ENCODE results near the gene EVI5L. TPM values are rescaled to one million over a fixed set of nuclear protein-coding genes. Genes with fewer than 3 reads are reported as not detected.

Gene EVI5L
- total and polyA plus RNA-seq, 2 of the 8 experiments (the other 6 are each of a cell fraction or from before 2014, with no cell fraction given) = 7.2 to 11.0 TPM

GRCh38 chr19:7832009-7832408 lies 2.0 kb downstream of the EVI5L start:
- H3K79me2 ChIP-seq (ENCODE audit: control insufficient read depth in 1 of 2, insufficient read depth in 2 of 2, low read length in 2 of 2) = no peaks in the 10 kb centered on the region
- no peak overlapping the region for H2BK15ac ChIP-seq (ENCODE audit: low read length)
- no peaks in the 10 kb centered on the region for H3K9me3 ChIP-seq (ENCODE audit: insufficient read depth in 2 of 2, low read depth in 1 of 2, low read length in 1 of 2)
- no peak overlapping the region for H3K27ac ChIP-seq (ENCODE audit: low read depth, low read length)
- ChIA-PET CTCF (ENCODE audit: partially characterized antibody) (interaction anchor here (0.5 to 3.6 kb wide), 30 partner anchors 9 to 264 kb away, joined by 3 to 19 read pairs (median 4); partner anchors contain the start of genes CD209 and TRAPPC5), POLR2A (ENCODE audit: partially characterized antibody) (interaction anchor here (0.7 to 1.7 kb wide), 4 partner anchors 20 to 151 kb away, joined by 3 to 4 read pairs (median 4); partner anchors contain the start of gene TRAPPC5)
- H4K5ac ChIP-seq (ENCODE audit: insufficient read length, low read depth, low read length) = no peak overlapping the region
- whole genome bisulfite sequencing, 2 experiments (ENCODE audit: extremely low coverage in 1 of 2, insufficient coverage in 1 of 2, insufficient read length in 1 of 2, insufficient replicate concordance in 2 of 2, low coverage in 1 of 2, low lambda C conversion rate in 2 of 2, missing lambda C conversion rate in 1 of 2) = 91% methylated on average over 17 of the region's 17 CpGs; no CpG with 5 or more reads in 1 of the 2 experiments
- H3K23ac ChIP-seq (ENCODE audit: insufficient read length) = no peak overlapping the region
- H3K4me3 ChIP-seq (ENCODE audit: extremely low read depth in 1 of 4, insufficient read depth in 2 of 4, low read depth in 3 of 4, low read length in 4 of 4) = 0 out of 8 replicates have a peak overlapping the region, but pooled peaks of 1 of the 4 experiments have one; percentile 8
- no peaks in the 10 kb centered on the region for H3K36me3 ChIP-seq (ENCODE audit: control insufficient read depth in 2 of 4, insufficient read depth in 4 of 4, low read length in 3 of 4)
- no peak for DNase-seq (ENCODE audit: low read depth in 1 of 2, low spot score in 2 of 2)
- no peak overlapping the region for H3K9ac ChIP-seq (replicated peaks in 1 of 4; ENCODE audit: extremely low read depth in 1 of 4, low read depth in 3 of 4, low read length in 3 of 4)
- FAIRE-seq = no peak
- no peak overlapping the region for H3K56ac ChIP-seq (replicated peaks; ENCODE audit: insufficient read length, low read depth, low read length)
- H3K14ac ChIP-seq (ENCODE audit: insufficient read length) = no peak overlapping the region
- H4K8ac ChIP-seq (ENCODE audit: extremely low read depth, insufficient read depth, low read length) = no peak overlapping the region; the same call in 1 of the 2 replicates
- no peak overlapping the region for H3K4ac ChIP-seq (replicated peaks; ENCODE audit: insufficient read length, low read depth, low read length)
- H2BK120ac ChIP-seq (replicated peaks; ENCODE audit: low read depth, low read length) = no peak overlapping the region
- peaks cover 0 to 1% of the 10 kb centered on the region in 2 experiments for H4K20me1 ChIP-seq (replicated peaks in 1 of 2; ENCODE audit: control insufficient read depth in 1 of 2, insufficient read depth in 2 of 2, low read length in 2 of 2)
- no peak overlapping the region for H3K18ac ChIP-seq (ENCODE audit: extremely low read depth, low read length)
- H2BK5ac ChIP-seq (ENCODE audit: low read depth, low read length) = no peak overlapping the region
- peaks cover 0 to 3% (median 2%) of the 10 kb centered on the region in 4 experiments; a peak in 1 of 7 replicates for H3K27me3 ChIP-seq (replicated peaks in 1 of 4; ENCODE audit: control insufficient read depth in 3 of 4, extremely low read depth in 1 of 4, insufficient read depth in 3 of 4, low read length in 3 of 4)
- H3K4me1 ChIP-seq (replicated peaks in 1 of 4; ENCODE audit: control insufficient read depth in 3 of 4, insufficient read depth in 4 of 4, low read length in 3 of 4) = peaks cover 0 to 8% (median 6%) of the 10 kb centered on the region in 4 experiments; a peak in 5 of 7 replicates
- no peak overlapping the region for H4K91ac ChIP-seq (replicated peaks; ENCODE audit: insufficient read length, low read length)
- no peak overlapping the region; the same call in 1 of the 2 replicates for H2BK12ac ChIP-seq (ENCODE audit: low read depth, low read length)
- TF ChIP-seq JUN (IDR thresholded peaks at IDR 0.05; ENCODE audit: low read depth, low read length) = no peak
- TF ChIP-seq MAFK (IDR thresholded peaks at IDR 0.05; ENCODE audit: low read depth, low read length) = no peak
- no peak for TF ChIP-seq KDM4A (IDR thresholded peaks at IDR 0.05; ENCODE audit: low read depth, low read length, severe bottlenecking)
- TF ChIP-seq CEBPB (IDR thresholded peaks at IDR 0.05; ENCODE audit: low read depth, low read length) = no peak
- TF ChIP-seq CTBP2 (IDR thresholded peaks at IDR 0.05; ENCODE audit: borderline replicate concordance, insufficient read depth, insufficient read length, low read length) = no peak
- TF ChIP-seq E2F6 (IDR thresholded peaks at IDR 0.05) = no peak
- no peak for TF ChIP-seq SUZ12 (IDR thresholded peaks at IDR 0.05; ENCODE audit: low read length)
- no peak for TF ChIP-seq CTCF (IDR thresholded peaks at IDR 0.05; ENCODE audit: control extremely low read depth in 1 of 3, insufficient read depth in 1 of 3, low read depth in 1 of 3, low read length in 3 of 3)
- TF ChIP-seq ZNF274 (IDR thresholded peaks at IDR 0.05; ENCODE audit: borderline replicate concordance, extremely low read depth, low read length) = no peak
- TF ChIP-seq FOSL1 (IDR thresholded peaks at IDR 0.05; ENCODE audit: insufficient read depth, low read depth, low read length) = no peak
- no peak overlapping the region for H2AFZ ChIP-seq (ENCODE audit: low read length)
- H2BK20ac ChIP-seq (ENCODE audit: low read length) = no peak overlapping the region
- no peaks in the 10 kb centered on the region for H3K79me1 ChIP-seq (ENCODE audit: low read depth, low read length)
- H2AK5ac ChIP-seq (ENCODE audit: low read depth, low read length) = no peak overlapping the region
- H3K23me2 ChIP-seq (ENCODE audit: low read depth, low read length) = no peaks in the 10 kb centered on the region; the same call in 1 of the 2 replicates
- no peak overlapping the region for H3K4me2 ChIP-seq (ENCODE audit: insufficient read depth in 1 of 2, low read depth in 2 of 2, low read length in 2 of 2)
